ENCODE measurements around the gene TRIM73.
"Not testable (repeated sequence)": the region's sequence is repeated elsewhere in the genome, so short reads cannot be mapped to it uniquely, and the experiment has no call there.

- not testable (repeated sequence) for TF ChIP-seq CTCF (IDR thresholded peaks at IDR 0.05; ENCODE audit: poor library complexity, severe bottlenecking); EZH2 (IDR thresholded peaks at IDR 0.05; ENCODE audit: borderline replicate concordance, insufficient read depth, low read length, poor library complexity, severe bottlenecking); POLR2AphosphoS5 (IDR thresholded peaks at IDR 0.05); TAF1 (IDR thresholded peaks at IDR 0.05; ENCODE audit: low read depth); EP300 (conservative IDR thresholded peaks at IDR 0.05; ENCODE audit: poor library complexity, severe bottlenecking); REST (IDR thresholded peaks at IDR 0.05; ENCODE audit: borderline replicate concordance); RAD21 (conservative IDR thresholded peaks at IDR 0.05); SMC3 (conservative IDR thresholded peaks at IDR 0.05; ENCODE audit: poor library complexity)
Observed at GRCh38 chr7:75415428-75415817, 20.0 kb downstream of the TRIM73 start.
